Neural progenitor cell (in vitro differentiated cells): ENCODE results near the gene DOCK9. TPM values are rescaled to one million over a fixed set of nuclear protein-coding genes. Genes with fewer than 3 reads are reported as not detected.

Experiments
- DNase-seq: peaks from one replicate; pipeline ENCODE4 v3.0.0-alpha.2; 2016; ENCODE audit warnings: low spot score
- H2AFZ ChIP-seq: fragments of 200-600 bp; sonication (generic); replicated peaks from 2 replicates; pipeline ENCODE4 v1.6.1; 2016; ENCODE audit warnings: antibody characterized with exemption
- H3F3A ChIP-seq: fragments of 200-600 bp; sonication (generic); 2 replicates; pipeline ENCODE4 v1.6.1; 2016; ENCODE audit warnings: antibody characterized with exemption, low read depth
- H3K27ac ChIP-seq: fragments of 200-600 bp; sonication (generic); 2 replicates; pipeline ENCODE4 v1.5.1; 2016; ENCODE audit warnings: mild to moderate bottlenecking
- H3K27me3 ChIP-seq: fragments of 200-600 bp; sonication (generic); 2 replicates; pipeline ENCODE4 v1.6.1; 2016; ENCODE audit warnings: mild to moderate bottlenecking, moderate library complexity
- H3K36me3 ChIP-seq: fragments of 200-600 bp; sonication (generic); 2 replicates; pipeline ENCODE4 v1.5.1; 2016
- H3K4me1 ChIP-seq: fragments of 200-600 bp; sonication (generic); 2 replicates; pipeline ENCODE4 v1.6.1; 2016; ENCODE audit warnings: mixed run types
- H3K4me2 ChIP-seq: fragments of 200-600 bp; sonication (generic); 2 replicates; pipeline ENCODE4 v1.6.1; 2016
- H3K4me3 ChIP-seq: fragments of 200-600 bp; sonication (generic); 2 replicates; pipeline ENCODE4 v1.5.1; 2016
- H3K79me2 ChIP-seq: fragments of 200-600 bp; sonication (generic); 2 replicates; pipeline ENCODE4 v1.6.1; 2016; ENCODE audit warnings: low read depth
- H3K9ac ChIP-seq: fragments of 200-600 bp; sonication (generic); 2 replicates; pipeline ENCODE4 v1.6.1; 2016
- H3K9me3 ChIP-seq: fragments of 200-600 bp; sonication (generic); 2 replicates; pipeline ENCODE4 v1.5.1; 2016; ENCODE audit warnings: low read depth
- H4K20me1 ChIP-seq: fragments of 200-600 bp; sonication (generic); 2 replicates; pipeline ENCODE4 v1.6.1; 2016; ENCODE audit warnings: low read depth
- H3K27ac Mint-ChIP-seq: 3 replicates; pipeline ENCODE4 v1.8.0; 2021; ENCODE audit warnings: mixed read lengths
- H3K27me3 Mint-ChIP-seq: 2 replicates; pipeline ENCODE4 v1.8.0; 2022; ENCODE audit warnings: low read depth, mild to moderate bottlenecking, inconsistent platforms, moderate library complexity, mixed read lengths; ENCODE audit not compliant: insufficient read depth
- H3K36me3 Mint-ChIP-seq: 3 replicates; pipeline ENCODE4 v1.8.0; 2021; ENCODE audit warnings: mixed read lengths
- H3K4me1 Mint-ChIP-seq: 3 replicates; pipeline ENCODE4 v1.8.0; 2021; ENCODE audit warnings: mixed read lengths
- H3K4me3 Mint-ChIP-seq: 3 replicates; pipeline ENCODE4 v1.8.0; 2021; ENCODE audit warnings: mild to moderate bottlenecking, moderate library complexity, mixed read lengths
- H3K9me3 Mint-ChIP-seq: 3 replicates; pipeline ENCODE4 v1.8.0; 2020; ENCODE audit warnings: mixed read lengths
- CTCF ChIP-seq: fragments of 200-600 bp; sonication (generic); IDR thresholded peaks from 2 replicates; pipeline ENCODE4 v1.5.1; 2017; ENCODE audit warnings: antibody characterized with exemption, mild to moderate bottlenecking
- EZH2 ChIP-seq: fragments of 200-600 bp; sonication (generic); IDR thresholded peaks from 2 replicates; pipeline ENCODE4 v1.6.1; 2017; ENCODE audit warnings: antibody characterized with exemption, mild to moderate bottlenecking, moderate library complexity
- EZH2phosphoT487 ChIP-seq: fragments of 200-600 bp; sonication (generic); IDR thresholded peaks from 2 replicates; pipeline ENCODE4 v1.6.1; 2017; ENCODE audit warnings: antibody characterized with exemption
- total RNA-seq: library from RNA; depleted of rRNA; stranded (reverse); fragments of >200 nt; gene quantifications from 2 replicates; pipeline ENCODE4 v1.2.3, GENCODE V29; 2015; ENCODE audit warnings: low replicate concordance

Gene DOCK9
- total RNA-seq, 1 donor from 2014 or later: 16.6 TPM

GRCh38 chr13:98824376-98825160, 153.3 kb downstream of the DOCK9 start:
- Histone ChIP-seq H3K4me3 (no peak overlapping the region), H3K9ac (no peak overlapping the region), H3K9me3 (no peaks in the 10 kb centered on the region), H3F3A (peaks cover 9% of the 10 kb centered on the region), H4K20me1 (no peaks in the 10 kb centered on the region), H3K4me1 (peaks cover 25% of the 10 kb centered on the region), H2AFZ (no peak overlapping the region), H3K4me2 (no peak overlapping the region), H3K36me3 (no peaks in the 10 kb centered on the region), H3K27me3 (no peaks in the 10 kb centered on the region), H3K79me2 (no peaks in the 10 kb centered on the region), H3K27ac (no peak overlapping the region)
- peaks cover 35% of the 10 kb centered on the region for H3K4me1 Mint-ChIP-seq
- H3K27me3 Mint-ChIP-seq: peaks cover 2% of the 10 kb centered on the region
- TF ChIP-seq EZH2 (no peak), EZH2phosphoT487 (no peak), CTCF (no peak)
- no peak overlapping the region for H3K27ac Mint-ChIP-seq
- H3K36me3 Mint-ChIP-seq: no peaks in the 10 kb centered on the region
- no peak for DNase-seq
- no peaks in the 10 kb centered on the region for H3K9me3 Mint-ChIP-seq
- no peak overlapping the region for H3K4me3 Mint-ChIP-seq

- H3K9me3 ChIP-seq: no peaks in the 10 kb centered on the region
- no peak for TF ChIP-seq EZH2phosphoT487
- no peak for TF ChIP-seq EZH2
- no peak for TF ChIP-seq CTCF
- no peak overlapping the region for H3K4me2 ChIP-seq
- peaks cover 35% of the 10 kb centered on the region for H3K4me1 Mint-ChIP-seq
- no peak overlapping the region for H3K4me3 Mint-ChIP-seq
- H3K27ac ChIP-seq: no peak overlapping the region
- no peaks in the 10 kb centered on the region for H3K27me3 ChIP-seq
- peaks cover 9% of the 10 kb centered on the region for H3F3A ChIP-seq
- H3K9me3 Mint-ChIP-seq: no peaks in the 10 kb centered on the region
- no peak overlapping the region for H3K27ac Mint-ChIP-seq
- H3K27me3 Mint-ChIP-seq: peaks cover 2% of the 10 kb centered on the region
- no peaks in the 10 kb centered on the region for H3K36me3 ChIP-seq
- no peaks in the 10 kb centered on the region for H3K36me3 Mint-ChIP-seq
- no peaks in the 10 kb centered on the region for H4K20me1 ChIP-seq
- no peak overlapping the region for H3K4me3 ChIP-seq
- H3K9ac ChIP-seq: no peak overlapping the region
- no peak overlapping the region for H2AFZ ChIP-seq
- no peaks in the 10 kb centered on the region for H3K79me2 ChIP-seq
- peaks cover 25% of the 10 kb centered on the region for H3K4me1 ChIP-seq
- DNase-seq: no peak
These were observed 154.4 kb downstream of the DOCK9 start for GRCh38 chr13:98823442-98823841.

- Histone ChIP-seq H3K4me1 (peaks cover 25% of the 10 kb centered on the region), H4K20me1 (no peaks in the 10 kb centered on the region), H3K27ac (no peak overlapping the region), H3F3A (peaks cover 9% of the 10 kb centered on the region), H3K9me3 (no peaks in the 10 kb centered on the region), H3K9ac (no peak overlapping the region), H3K36me3 (no peaks in the 10 kb centered on the region), H3K4me3 (no peak overlapping the region), H3K27me3 (no peaks in the 10 kb centered on the region), H3K79me2 (no peaks in the 10 kb centered on the region), H2AFZ (no peak overlapping the region), H3K4me2 (no peak overlapping the region)
- no peak overlapping the region for H3K27ac Mint-ChIP-seq
- no peaks in the 10 kb centered on the region for H3K9me3 Mint-ChIP-seq
- H3K4me3 Mint-ChIP-seq: no peak overlapping the region
- no peak for DNase-seq
- H3K36me3 Mint-ChIP-seq: no peaks in the 10 kb centered on the region
- TF ChIP-seq EZH2phosphoT487 (no peak), EZH2 (no peak), CTCF (no peak)
- peaks cover 2% of the 10 kb centered on the region for H3K27me3 Mint-ChIP-seq
- peaks cover 31% of the 10 kb centered on the region for H3K4me1 Mint-ChIP-seq
These were observed 155.6 kb downstream of the DOCK9 start for GRCh38 chr13:98822225-98822606.
